Muscle of leg (tissue), 11 donors: Measurements from ENCODE around the gene LRFN2. TPM values are rescaled to one million over a fixed set of nuclear protein-coding genes. Genes with fewer than 3 reads are reported as not detected.

Experiments used
- DNase-seq: peaks from one replicate; pipeline ENCODE4 v3.0.0; 2013
- H3K27ac ChIP-seq: one replicate; pipeline ENCODE4 v1.5.1; 2013; ENCODE audit warnings: mild to moderate bottlenecking, low read length, control low read depth
- H3K27me3 ChIP-seq: one replicate; pipeline ENCODE4 v1.6.1; 2013; ENCODE audit warnings: low read length; ENCODE audit not compliant: control insufficient read depth, insufficient read depth
- H3K36me3 ChIP-seq: one replicate; pipeline ENCODE4 v1.6.1; 2013; ENCODE audit warnings: low read length; ENCODE audit not compliant: control insufficient read depth, insufficient read depth
- H3K4me1 ChIP-seq: one replicate; pipeline ENCODE4 v1.6.1; 2013; ENCODE audit warnings: low read length; ENCODE audit not compliant: control insufficient read depth, insufficient read depth
- H3K4me3 ChIP-seq: one replicate; pipeline ENCODE4 v1.5.1; 2013; ENCODE audit warnings: low read length, control low read depth
- H3K9me3 ChIP-seq: replicated peaks from 2 replicates; pipeline ENCODE4 v1.6.1; 2013; ENCODE audit warnings: low read depth, low read length; ENCODE audit not compliant: control insufficient read depth
- WGBS: methylation state at CpG from one replicate; pipeline ENCODE4 v1.1.5; 2013; ENCODE audit warnings: missing lambda C conversion rate; ENCODE audit not compliant: insufficient coverage; 5-methylcytosine and 5-hydroxymethylcytosine counted together
- polyA plus RNA-seq, 8 donors: library from polyadenylated mRNA; unstranded; fragments of 120-200 nt; gene quantifications; one replicate each; pipeline versions ENCODE4 v1.2.1 to v1.2.3, GENCODE V29; 2013; ENCODE audit warnings: inconsistent platforms in 1 of 8, low replicate concordance in 1 of 8; ENCODE audit not compliant: insufficient read length in 8 of 8, insufficient read depth in 1 of 8
- total RNA-seq: library from RNA; stranded (reverse); fragments of 120-200 nt; gene quantifications from one replicate; pipeline ENCODE4 v1.2.4, GENCODE V29; 2013

The LRFN2 gene
- total and polyA plus RNA-seq, 9 donors, result 0.04 to 0.17 (median 0.08) TPM

GRCh38 chr6:40472353-40472752 lies 114.8 kb downstream of the LRFN2 start:
- Histone ChIP-seq H3K36me3 (no peaks in the 10 kb centered on the region), H3K27me3 (peaks cover 4% of the 10 kb centered on the region), H3K27ac (no peak overlapping the region), H3K4me3 (no peak overlapping the region), H3K4me1 (peaks cover under 1% of the 10 kb centered on the region), H3K9me3 (no peaks in the 10 kb centered on the region)
- 19% methylated on average over 5 of the region's 5 CpGs for WGBS
- DNase-seq, result no peak

- no peaks in the 10 kb centered on the region for H3K36me3 ChIP-seq
- no peak overlapping the region for H3K27ac ChIP-seq
- WGBS, result 90% methylated on average over 2 of the region's 4 CpGs
- DNase-seq, result no peak
- H3K4me3 ChIP-seq, result no peak overlapping the region
- no peaks in the 10 kb centered on the region for H3K9me3 ChIP-seq
- peaks cover 3% of the 10 kb centered on the region for H3K27me3 ChIP-seq
- H3K4me1 ChIP-seq, result no peaks in the 10 kb centered on the region
These were observed 115.9 kb downstream of the LRFN2 start for GRCh38 chr6:40471243-40471642.

- H3K4me1 ChIP-seq, result no peaks in the 10 kb centered on the region
- no peak overlapping the region for H3K4me3 ChIP-seq
- no peaks in the 10 kb centered on the region for H3K9me3 ChIP-seq
- H3K27ac ChIP-seq, result no peak overlapping the region
- no CpG with 5 or more reads among the region's 3 CpGs for WGBS
- H3K36me3 ChIP-seq, result no peaks in the 10 kb centered on the region
- no peak for DNase-seq
- H3K27me3 ChIP-seq, result peaks cover 3% of the 10 kb centered on the region
These were observed 117.8 kb downstream of the LRFN2 start for GRCh38 chr6:40469323-40469722.

GRCh38 chr6:40466986-40467539 lies 120.1 kb downstream of the LRFN2 start:
- no peaks in the 10 kb centered on the region for H3K4me1 ChIP-seq
- 80% methylated on average over 2 of the region's 3 CpGs for WGBS
- H3K27ac ChIP-seq, result no peak overlapping the region
- H3K27me3 ChIP-seq, result no peaks in the 10 kb centered on the region
- no peaks in the 10 kb centered on the region for H3K9me3 ChIP-seq
- H3K4me3 ChIP-seq, result no peak overlapping the region
- H3K36me3 ChIP-seq, result no peaks in the 10 kb centered on the region
- no peak for DNase-seq

GRCh38 chr6:40461643-40462042 lies 125.5 kb downstream of the LRFN2 start:
- H3K4me1 ChIP-seq, result no peaks in the 10 kb centered on the region
- DNase-seq, result no peak
- H3K9me3 ChIP-seq, result no peaks in the 10 kb centered on the region
- H3K36me3 ChIP-seq, result no peaks in the 10 kb centered on the region
- WGBS, result no CpG with 5 or more reads among the region's 3 CpGs
- no peaks in the 10 kb centered on the region for H3K27me3 ChIP-seq
- no peak overlapping the region for H3K4me3 ChIP-seq
- no peak overlapping the region for H3K27ac ChIP-seq

- no CpG with 5 or more reads among the region's 1 CpG for WGBS
- H3K27ac ChIP-seq, result no peak overlapping the region
- H3K36me3 ChIP-seq, result no peaks in the 10 kb centered on the region
- H3K4me3 ChIP-seq, result no peak overlapping the region
- no peak for DNase-seq
- no peaks in the 10 kb centered on the region for H3K9me3 ChIP-seq
- H3K4me1 ChIP-seq, result no peaks in the 10 kb centered on the region
- H3K27me3 ChIP-seq, result no peaks in the 10 kb centered on the region
These were observed 126.8 kb downstream of the LRFN2 start for GRCh38 chr6:40460380-40460779.

- Histone ChIP-seq H3K27me3 (no peaks in the 10 kb centered on the region), H3K27ac (no peak overlapping the region), H3K9me3 (no peaks in the 10 kb centered on the region), H3K4me1 (no peaks in the 10 kb centered on the region), H3K4me3 (no peak overlapping the region), H3K36me3 (no peaks in the 10 kb centered on the region)
- DNase-seq, result no peak
- WGBS, result no CpG with 5 or more reads among the region's 1 CpG
These were observed 129.9 kb downstream of the LRFN2 start for GRCh38 chr6:40457261-40457660.

GRCh38 chr6:40456390-40457013 lies 130.7 kb downstream of the LRFN2 start:
- no peaks in the 10 kb centered on the region for H3K9me3 ChIP-seq
- no peaks in the 10 kb centered on the region for H3K4me1 ChIP-seq
- H3K27me3 ChIP-seq, result no peaks in the 10 kb centered on the region
- no peak for DNase-seq
- WGBS, result 60% methylated on average over 1 of the region's 5 CpGs
- no peaks in the 10 kb centered on the region for H3K36me3 ChIP-seq
- no peak overlapping the region for H3K27ac ChIP-seq
- H3K4me3 ChIP-seq, result no peak overlapping the region

GRCh38 chr6:40455686-40456389 lies 131.3 kb downstream of the LRFN2 start:
- no peak for DNase-seq
- WGBS, result no CpG with 5 or more reads among the region's 1 CpG
- Histone ChIP-seq H3K27ac (no peak overlapping the region), H3K9me3 (no peaks in the 10 kb centered on the region), H3K36me3 (no peaks in the 10 kb centered on the region), H3K4me3 (no peak overlapping the region), H3K4me1 (no peaks in the 10 kb centered on the region), H3K27me3 (no peaks in the 10 kb centered on the region)

GRCh38 chr6:40450483-40450882 lies 136.7 kb downstream of the LRFN2 start:
- Histone ChIP-seq H3K9me3 (no peaks in the 10 kb centered on the region), H3K27ac (no peak overlapping the region), H3K36me3 (no peaks in the 10 kb centered on the region), H3K4me1 (no peaks in the 10 kb centered on the region), H3K4me3 (no peak overlapping the region), H3K27me3 (no peaks in the 10 kb centered on the region)
- 70% methylated on average over 2 of the region's 4 CpGs for WGBS
- DNase-seq, result no peak
